ENCODE results near the gene APOBEC4.

The APOBEC4 gene

DNA sequence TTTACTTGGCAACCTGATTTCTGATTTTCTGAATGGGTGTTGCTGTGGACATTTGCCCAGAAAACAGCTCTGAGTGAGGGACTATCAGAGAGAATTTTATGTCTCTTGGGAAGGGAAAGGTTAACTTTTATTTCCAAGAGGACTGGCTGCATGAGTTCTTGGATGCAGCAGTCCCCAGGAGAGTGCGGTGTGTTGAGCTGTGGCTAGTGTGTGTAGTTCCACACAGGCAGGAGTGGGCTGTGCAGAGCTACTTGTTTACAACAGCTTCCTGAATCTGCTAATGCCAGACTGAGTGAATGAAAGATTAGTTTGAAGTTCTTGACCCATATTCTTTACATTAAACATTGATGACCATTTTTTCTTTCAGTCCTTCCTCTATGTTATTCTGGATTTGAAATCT is 41.0 kb upstream of the APOBEC4 start:
- H3K4me3 ChIP-seq (replicated peaks; ENCODE audit: insufficient read depth, low read length): no peak overlapping the region
- no peak for DNase-seq (ENCODE audit: low read depth in 1 of 2, low spot score in 1 of 2)
- TF ChIP-seq, protein P1, sequence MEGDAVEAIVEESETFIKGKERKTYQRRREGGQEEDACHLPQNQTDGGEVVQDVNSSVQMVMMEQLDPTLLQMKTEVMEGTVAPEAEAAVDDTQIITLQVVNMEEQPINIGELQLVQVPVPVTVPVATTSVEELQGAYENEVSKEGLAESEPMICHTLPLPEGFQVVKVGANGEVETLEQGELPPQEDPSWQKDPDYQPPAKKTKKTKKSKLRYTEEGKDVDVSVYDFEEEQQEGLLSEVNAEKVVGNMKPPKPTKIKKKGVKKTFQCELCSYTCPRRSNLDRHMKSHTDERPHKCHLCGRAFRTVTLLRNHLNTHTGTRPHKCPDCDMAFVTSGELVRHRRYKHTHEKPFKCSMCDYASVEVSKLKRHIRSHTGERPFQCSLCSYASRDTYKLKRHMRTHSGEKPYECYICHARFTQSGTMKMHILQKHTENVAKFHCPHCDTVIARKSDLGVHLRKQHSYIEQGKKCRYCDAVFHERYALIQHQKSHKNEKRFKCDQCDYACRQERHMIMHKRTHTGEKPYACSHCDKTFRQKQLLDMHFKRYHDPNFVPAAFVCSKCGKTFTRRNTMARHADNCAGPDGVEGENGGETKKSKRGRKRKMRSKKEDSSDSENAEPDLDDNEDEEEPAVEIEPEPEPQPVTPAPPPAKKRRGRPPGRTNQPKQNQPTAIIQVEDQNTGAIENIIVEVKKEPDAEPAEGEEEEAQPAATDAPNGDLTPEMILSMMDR (IDR thresholded peaks at IDR 0.05; ENCODE audit: insufficient read depth, low read length): no peak
- TF ChIP-seq SPI1 (IDR thresholded peaks at IDR 0.05; ENCODE audit: borderline replicate concordance, low read depth) (no peak), POLR2AphosphoS5 (IDR thresholded peaks at IDR 0.05; ENCODE audit: low read depth) (no peak), GABPA (IDR thresholded peaks at IDR 0.05; ENCODE audit: low read depth) (no peak)
- TF ChIP-seq, protein P2, sequence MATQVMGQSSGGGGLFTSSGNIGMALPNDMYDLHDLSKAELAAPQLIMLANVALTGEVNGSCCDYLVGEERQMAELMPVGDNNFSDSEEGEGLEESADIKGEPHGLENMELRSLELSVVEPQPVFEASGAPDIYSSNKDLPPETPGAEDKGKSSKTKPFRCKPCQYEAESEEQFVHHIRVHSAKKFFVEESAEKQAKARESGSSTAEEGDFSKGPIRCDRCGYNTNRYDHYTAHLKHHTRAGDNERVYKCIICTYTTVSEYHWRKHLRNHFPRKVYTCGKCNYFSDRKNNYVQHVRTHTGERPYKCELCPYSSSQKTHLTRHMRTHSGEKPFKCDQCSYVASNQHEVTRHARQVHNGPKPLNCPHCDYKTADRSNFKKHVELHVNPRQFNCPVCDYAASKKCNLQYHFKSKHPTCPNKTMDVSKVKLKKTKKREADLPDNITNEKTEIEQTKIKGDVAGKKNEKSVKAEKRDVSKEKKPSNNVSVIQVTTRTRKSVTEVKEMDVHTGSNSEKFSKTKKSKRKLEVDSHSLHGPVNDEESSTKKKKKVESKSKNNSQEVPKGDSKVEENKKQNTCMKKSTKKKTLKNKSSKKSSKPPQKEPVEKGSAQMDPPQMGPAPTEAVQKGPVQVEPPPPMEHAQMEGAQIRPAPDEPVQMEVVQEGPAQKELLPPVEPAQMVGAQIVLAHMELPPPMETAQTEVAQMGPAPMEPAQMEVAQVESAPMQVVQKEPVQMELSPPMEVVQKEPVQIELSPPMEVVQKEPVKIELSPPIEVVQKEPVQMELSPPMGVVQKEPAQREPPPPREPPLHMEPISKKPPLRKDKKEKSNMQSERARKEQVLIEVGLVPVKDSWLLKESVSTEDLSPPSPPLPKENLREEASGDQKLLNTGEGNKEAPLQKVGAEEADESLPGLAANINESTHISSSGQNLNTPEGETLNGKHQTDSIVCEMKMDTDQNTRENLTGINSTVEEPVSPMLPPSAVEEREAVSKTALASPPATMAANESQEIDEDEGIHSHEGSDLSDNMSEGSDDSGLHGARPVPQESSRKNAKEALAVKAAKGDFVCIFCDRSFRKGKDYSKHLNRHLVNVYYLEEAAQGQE (IDR thresholded peaks at IDR 0.05; ENCODE audit: insufficient replicate concordance, low read depth): no peak
- no peaks in the 10 kb centered on the region for H3K27me3 ChIP-seq (ENCODE audit: insufficient read depth, poor library complexity, severe bottlenecking)
- H3K27ac ChIP-seq (replicated peaks): no peak overlapping the region

DNA sequence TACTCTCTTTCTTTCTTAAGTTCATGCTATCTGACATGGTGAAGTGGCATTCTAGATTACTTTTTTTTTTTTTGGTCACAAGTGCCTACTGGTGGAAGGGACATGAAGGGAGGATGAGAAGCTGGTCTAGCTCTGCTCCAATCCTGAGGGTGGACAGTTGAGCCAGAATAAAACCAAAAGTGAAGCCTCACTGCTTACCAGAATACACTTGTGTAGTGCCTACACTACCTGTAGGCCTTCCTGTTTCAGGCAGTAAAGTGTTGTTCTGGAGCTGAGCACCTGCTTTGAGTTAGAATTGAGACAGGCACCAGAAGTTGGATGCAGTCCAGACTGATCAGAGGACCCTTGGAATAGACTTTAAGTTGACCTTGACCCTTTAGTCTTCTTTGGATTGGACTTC is 40.4 kb upstream of the APOBEC4 start:
- no peak overlapping the region for H3K27ac ChIP-seq (replicated peaks)
- H3K27me3 ChIP-seq (ENCODE audit: insufficient read depth, poor library complexity, severe bottlenecking): no peaks in the 10 kb centered on the region
- H3K4me3 ChIP-seq (replicated peaks; ENCODE audit: insufficient read depth, low read length): no peak overlapping the region
- TF ChIP-seq SPI1 (IDR thresholded peaks at IDR 0.05; ENCODE audit: borderline replicate concordance, low read depth) (no peak), POLR2AphosphoS5 (IDR thresholded peaks at IDR 0.05; ENCODE audit: low read depth) (no peak), GABPA (IDR thresholded peaks at IDR 0.05; ENCODE audit: low read depth) (no peak)
- TF ChIP-seq, protein P1 (IDR thresholded peaks at IDR 0.05; ENCODE audit: insufficient read depth, low read length): no peak
- TF ChIP-seq, protein P2 (IDR thresholded peaks at IDR 0.05; ENCODE audit: insufficient replicate concordance, low read depth): no peak
- DNase-seq (ENCODE audit: low read depth in 1 of 2, low spot score in 1 of 2): no peak

DNA sequence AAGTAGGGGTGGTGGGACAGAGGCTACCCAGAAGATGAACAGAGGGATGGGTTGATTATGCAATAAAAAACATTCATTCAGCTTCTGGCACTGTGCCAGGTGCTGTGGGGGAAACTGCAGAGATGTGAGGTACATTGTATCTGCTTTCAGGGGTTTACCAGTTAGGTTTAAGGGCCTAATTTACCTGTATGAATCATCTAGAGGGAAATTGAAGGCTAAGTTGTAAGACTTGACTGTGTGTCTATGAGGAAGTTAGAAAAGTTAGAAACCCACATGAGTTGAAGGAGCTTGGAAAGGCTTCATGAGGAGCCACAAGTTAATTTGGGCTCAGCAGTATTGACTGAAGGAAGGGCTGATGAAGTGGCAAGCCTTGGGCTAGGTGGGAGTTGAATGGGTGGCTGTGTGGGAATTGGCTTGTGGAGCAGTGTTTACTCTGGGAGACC is 36.7 kb upstream of the APOBEC4 start:
- Histone ChIP-seq H3K27ac (replicated peaks) (no peak overlapping the region), H3K4me3 (replicated peaks; ENCODE audit: insufficient read depth, low read length) (no peak overlapping the region), H3K27me3 (ENCODE audit: insufficient read depth, poor library complexity, severe bottlenecking) (no peaks in the 10 kb centered on the region)
- no peak for DNase-seq (ENCODE audit: low read depth in 1 of 2, low spot score in 1 of 2)
- TF ChIP-seq SPI1 (IDR thresholded peaks at IDR 0.05; ENCODE audit: borderline replicate concordance, low read depth) (no peak), POLR2AphosphoS5 (IDR thresholded peaks at IDR 0.05; ENCODE audit: low read depth) (no peak), GABPA (IDR thresholded peaks at IDR 0.05; ENCODE audit: low read depth) (no peak)
- TF ChIP-seq, protein P1 (IDR thresholded peaks at IDR 0.05; ENCODE audit: insufficient read depth, low read length): no peak
- TF ChIP-seq, protein P2 (IDR thresholded peaks at IDR 0.05; ENCODE audit: insufficient replicate concordance, low read depth): no peak
